Measurements from ENCODE around the gene TMEM203.

The TMEM203 gene

DNA sequence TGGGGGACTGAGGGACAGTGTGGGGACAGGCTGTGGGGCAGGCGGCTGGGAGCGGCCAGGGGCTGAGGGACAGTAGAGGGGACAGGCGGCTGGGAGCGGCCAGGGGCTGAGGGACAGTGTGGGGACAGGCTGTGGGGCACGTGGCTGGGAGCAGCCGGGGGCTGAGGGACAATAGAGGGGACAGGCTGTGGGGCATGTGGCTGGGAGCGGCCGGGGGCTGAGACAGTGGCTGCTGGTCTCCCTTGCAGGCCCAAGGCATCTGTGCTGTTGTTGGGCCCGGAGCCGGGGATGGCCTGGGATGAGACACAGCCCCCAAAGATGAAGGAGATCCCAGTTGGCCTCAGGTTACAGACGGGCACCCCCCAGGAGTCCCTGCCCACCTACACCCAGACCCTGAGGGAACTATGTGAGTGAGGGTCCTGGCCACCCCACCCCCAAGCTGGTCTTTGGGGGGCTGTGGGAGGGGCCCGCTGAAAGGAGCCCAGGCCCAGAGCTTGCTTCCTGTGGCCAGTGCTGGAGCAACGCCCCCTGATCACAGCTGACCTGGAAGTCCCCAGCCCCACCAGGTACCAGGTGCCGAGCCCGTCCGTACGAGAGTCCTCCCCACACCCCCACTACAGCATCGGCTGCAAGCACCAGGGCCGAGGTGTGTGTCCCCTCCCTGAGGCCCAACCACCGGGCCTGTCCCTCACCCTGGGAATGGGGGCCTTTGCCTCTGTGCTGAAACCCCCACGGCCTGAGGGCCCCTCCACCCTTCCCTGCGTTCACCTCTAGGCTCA lies 46.2 kb upstream of the TMEM203 start:
- TF ChIP-seq CTCF (IDR thresholded peaks at IDR 0.05; ENCODE audit: control extremely low read depth, extremely low read depth, low read depth, missing control alignments), result no peak
- DNase-seq (ENCODE audit: extremely low spot score), result no peak
- POLR2A ChIA-PET, result interaction anchor here (7.2 kb wide), 1 partner anchor 9 kb away, joined by 124 read pairs; the partner anchor contains the start of gene TUBB4B
- CTCF ChIA-PET, result no interaction called here

GRCh38 chr9:137251194-137251461 lies 45.7 kb upstream of the TMEM203 start, which contains the start of gene STPG3:
TSS of gene STPG3 (plus strand) at chr9:137251286. CDS start at chr9:137251287, 1 bp downstream.
- no peak for DNase-seq (ENCODE audit: extremely low spot score)
- no peak for TF ChIP-seq CTCF (IDR thresholded peaks at IDR 0.05; ENCODE audit: control extremely low read depth, extremely low read depth, low read depth, missing control alignments)
- ChIA-PET CTCF (no interaction called here), POLR2A (interaction anchor here (7.2 kb wide), 1 partner anchor 8 kb away, joined by 124 read pairs; the partner anchor contains the start of gene TUBB4B)

- no peak for DNase-seq (ENCODE audit: extremely low spot score)
- ChIA-PET POLR2A (interaction anchor here (0.5 to 7.2 kb wide), 3 partner anchors 8 to 550 kb away, joined by 4 to 124 read pairs (median 9); partner anchors contain the start of gene TUBB4B), CTCF (interaction anchor here (3.8 kb wide), 1 partner anchor 14 kb away, joined by 17 read pairs; no protein-coding TSS in a partner anchor)
- TF ChIP-seq CTCF (IDR thresholded peaks at IDR 0.05; ENCODE audit: control extremely low read depth, extremely low read depth, low read depth, missing control alignments), result no peak
Observed at GRCh38 chr9:137250329-137251193, 45.1 kb upstream of the TMEM203 start.

DNA sequence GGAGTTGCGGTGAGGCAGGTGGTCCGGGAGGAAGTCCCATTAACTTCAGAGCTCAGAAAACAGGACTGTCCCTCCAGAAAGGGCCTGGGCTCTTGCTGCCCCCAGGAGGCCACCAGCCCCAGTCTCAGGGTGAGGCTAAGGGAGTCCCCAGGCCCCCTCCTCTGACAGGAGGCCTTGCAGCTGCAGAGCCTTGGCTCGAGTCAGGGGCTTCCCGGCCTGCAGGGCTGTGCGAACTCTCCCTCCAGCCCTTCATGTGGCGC lies 42.4 kb upstream of the TMEM203 start:
- CTCF ChIA-PET, result interaction anchor here (1.9 to 3.8 kb wide), 2 partner anchors 11 to 14 kb away, joined by 6 to 17 read pairs; no protein-coding TSS in a partner anchor
- DNase-seq (ENCODE audit: extremely low spot score), result no peak
- TF ChIP-seq CTCF (IDR thresholded peaks at IDR 0.05; ENCODE audit: control extremely low read depth, extremely low read depth, low read depth, missing control alignments), result no peak
- POLR2A ChIA-PET, result interaction anchor here (1.5 to 1.6 kb wide), 2 partner anchors 55 to 161 kb away, joined by 3 to 7 read pairs; partner anchors contain the start of genes MAN1B1 and NRARP

DNA sequence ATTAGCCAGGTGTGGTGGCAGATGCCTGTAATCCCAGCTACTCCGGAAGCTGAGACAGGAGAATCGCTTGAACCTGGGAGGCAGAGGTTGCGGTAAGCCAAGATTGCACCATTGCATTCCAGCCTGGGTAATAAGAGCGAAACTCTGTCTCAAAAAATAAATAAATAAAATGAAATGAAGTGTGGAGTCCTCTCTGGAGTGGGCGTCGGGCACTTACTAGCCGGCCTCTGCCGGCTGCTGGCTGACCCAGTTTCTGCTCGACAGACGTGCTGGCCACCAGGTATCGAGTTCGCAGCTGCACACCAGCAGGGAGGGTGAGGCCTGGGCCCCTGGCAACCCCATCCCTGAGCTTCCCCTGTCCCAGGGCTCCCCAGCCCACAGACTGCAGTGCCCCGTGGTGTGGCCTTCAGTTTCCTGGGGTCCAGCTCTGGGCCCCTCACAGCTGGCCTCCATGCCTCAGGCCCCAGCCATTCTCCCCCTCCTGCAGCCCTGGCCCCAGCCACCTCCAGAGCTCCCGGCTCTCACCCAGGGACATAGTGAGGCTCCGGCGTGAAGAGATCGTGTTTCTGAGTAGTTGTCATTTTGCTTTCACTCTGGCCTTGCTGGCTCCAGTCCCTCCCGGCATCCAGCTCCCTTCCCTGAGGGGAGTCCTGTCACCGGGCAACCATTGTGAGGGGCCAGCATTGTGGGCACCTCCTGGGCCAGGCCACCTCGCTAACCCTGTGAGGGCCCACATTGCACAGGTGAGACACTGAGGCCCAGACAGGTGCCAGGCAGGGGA lies 41.9 kb upstream of the TMEM203 start:
- TF ChIP-seq CTCF (IDR thresholded peaks at IDR 0.05; ENCODE audit: control extremely low read depth, extremely low read depth, low read depth, missing control alignments), result no peak
- CTCF ChIA-PET, result interaction anchor here (1.1 to 3.8 kb wide), 4 partner anchors 9 to 59 kb away, joined by 3 to 17 read pairs (median 6); partner anchors contain the start of genes ANAPC2 and SSNA1
- POLR2A ChIA-PET, result interaction anchor here (1.5 to 1.6 kb wide), 2 partner anchors 55 to 161 kb away, joined by 3 to 7 read pairs; partner anchors contain the start of genes MAN1B1 and NRARP
- no peak for DNase-seq (ENCODE audit: extremely low spot score)
